Coronary artery (tissue), 2 donors: ENCODE data around the gene ACTA1.

Experiments
- DNase-seq: peaks from one replicate; pipeline ENCODE4 v3.0.0-alpha.2; 2017; ENCODE audit warnings: low spot score
- H3K27ac ChIP-seq, 2 donors: fragments of 200-600 bp; sonication (generic); one replicate each; pipeline ENCODE4 v1.5.1; 2016 to 2019
- H3K4me3 ChIP-seq: fragments of 200-600 bp; sonication (generic); 2 replicates; pipeline ENCODE4 v1.5.1; 2016; ENCODE audit warnings: mild to moderate bottlenecking, moderate library complexity
- TF ChIP-seq, protein P1 (sequence below): fragments of 200-600 bp; sonication (generic); IDR thresholded peaks from one replicate; pipeline ENCODE4 v1.5.1; 2019; ENCODE audit warnings: antibody characterized with exemption

The ACTA1 gene

DNA sequence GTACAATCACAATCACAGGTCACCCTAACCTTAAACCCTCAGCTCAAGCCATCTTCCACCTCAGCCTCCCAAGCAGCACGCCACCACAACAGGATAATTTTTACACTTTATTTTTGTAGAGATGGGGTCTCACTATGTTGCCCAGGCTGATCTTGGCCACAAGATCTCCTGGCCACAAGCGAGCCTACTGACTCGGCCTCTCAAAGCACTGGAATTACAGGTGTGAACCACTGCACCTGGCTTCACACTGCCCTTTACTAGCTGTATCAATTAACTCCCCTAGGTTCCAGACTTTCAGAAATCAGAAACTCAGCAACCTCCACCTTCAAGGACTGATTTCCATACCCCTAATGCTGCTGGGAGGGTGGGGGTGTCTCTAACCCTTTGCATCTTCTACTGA, 37.3 kb upstream of the ACTA1 start:
- no peak overlapping the region for H3K27ac ChIP-seq
- DNase-seq = no peak
- TF ChIP-seq, protein P1, sequence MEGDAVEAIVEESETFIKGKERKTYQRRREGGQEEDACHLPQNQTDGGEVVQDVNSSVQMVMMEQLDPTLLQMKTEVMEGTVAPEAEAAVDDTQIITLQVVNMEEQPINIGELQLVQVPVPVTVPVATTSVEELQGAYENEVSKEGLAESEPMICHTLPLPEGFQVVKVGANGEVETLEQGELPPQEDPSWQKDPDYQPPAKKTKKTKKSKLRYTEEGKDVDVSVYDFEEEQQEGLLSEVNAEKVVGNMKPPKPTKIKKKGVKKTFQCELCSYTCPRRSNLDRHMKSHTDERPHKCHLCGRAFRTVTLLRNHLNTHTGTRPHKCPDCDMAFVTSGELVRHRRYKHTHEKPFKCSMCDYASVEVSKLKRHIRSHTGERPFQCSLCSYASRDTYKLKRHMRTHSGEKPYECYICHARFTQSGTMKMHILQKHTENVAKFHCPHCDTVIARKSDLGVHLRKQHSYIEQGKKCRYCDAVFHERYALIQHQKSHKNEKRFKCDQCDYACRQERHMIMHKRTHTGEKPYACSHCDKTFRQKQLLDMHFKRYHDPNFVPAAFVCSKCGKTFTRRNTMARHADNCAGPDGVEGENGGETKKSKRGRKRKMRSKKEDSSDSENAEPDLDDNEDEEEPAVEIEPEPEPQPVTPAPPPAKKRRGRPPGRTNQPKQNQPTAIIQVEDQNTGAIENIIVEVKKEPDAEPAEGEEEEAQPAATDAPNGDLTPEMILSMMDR = no peak
- no peak overlapping the region for H3K4me3 ChIP-seq

DNA sequence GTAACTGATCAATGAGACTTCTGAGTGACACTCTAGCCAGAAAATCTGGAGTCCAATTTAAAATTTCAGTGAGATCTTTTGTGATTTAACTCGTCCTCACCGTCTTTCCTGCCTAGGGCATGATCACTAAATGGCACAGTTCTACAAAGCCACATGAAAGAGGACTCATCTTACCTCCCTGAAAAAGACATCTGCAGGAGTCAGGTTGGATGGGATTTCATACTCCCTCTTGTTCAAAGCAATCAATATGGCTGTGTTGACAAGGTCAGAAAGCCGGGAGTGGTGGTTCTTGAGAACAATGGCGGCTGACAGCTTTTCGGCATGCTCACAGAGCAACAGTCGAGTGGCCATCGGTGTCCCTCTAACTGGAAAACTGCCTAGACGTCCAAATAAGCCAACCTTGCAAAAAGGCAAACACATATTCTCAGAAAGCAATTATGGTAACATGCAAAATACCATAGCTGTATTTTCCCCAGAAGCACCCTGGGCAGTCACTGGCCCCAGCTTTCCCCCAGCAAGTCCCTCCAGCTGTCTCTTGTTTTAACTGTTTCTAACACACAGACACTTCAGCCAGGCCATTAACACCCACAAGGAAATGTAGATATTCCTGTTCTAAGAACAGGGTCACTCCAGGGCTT, 36.6 kb upstream of the ACTA1 start:
- DNase-seq = no peak
- no peak overlapping the region for H3K27ac ChIP-seq
- no peak overlapping the region for H3K4me3 ChIP-seq
- TF ChIP-seq, protein P1 = no peak

DNA sequence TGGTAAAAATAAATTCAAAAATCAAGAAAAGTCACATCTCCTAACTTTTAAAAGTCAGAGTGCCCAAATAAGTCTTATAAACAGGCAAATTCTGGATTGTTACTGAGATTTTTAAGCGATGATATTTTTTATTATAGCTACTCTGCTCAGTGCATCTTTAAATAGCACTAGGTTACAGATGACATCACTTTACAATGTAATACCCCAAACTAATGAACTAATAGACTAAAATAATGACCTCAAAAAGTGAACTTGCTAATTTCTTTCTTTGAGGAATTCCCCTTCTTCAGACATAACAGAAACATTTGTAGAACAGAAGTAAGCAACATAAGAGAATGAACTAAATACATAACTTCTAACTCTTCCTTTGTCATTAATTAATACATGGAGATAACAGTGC, 33.0 kb upstream of the ACTA1 start:
- H3K4me3 ChIP-seq = no peak overlapping the region
- no peak for DNase-seq
- H3K27ac ChIP-seq = no peak overlapping the region
- TF ChIP-seq, protein P1 = no peak

DNA sequence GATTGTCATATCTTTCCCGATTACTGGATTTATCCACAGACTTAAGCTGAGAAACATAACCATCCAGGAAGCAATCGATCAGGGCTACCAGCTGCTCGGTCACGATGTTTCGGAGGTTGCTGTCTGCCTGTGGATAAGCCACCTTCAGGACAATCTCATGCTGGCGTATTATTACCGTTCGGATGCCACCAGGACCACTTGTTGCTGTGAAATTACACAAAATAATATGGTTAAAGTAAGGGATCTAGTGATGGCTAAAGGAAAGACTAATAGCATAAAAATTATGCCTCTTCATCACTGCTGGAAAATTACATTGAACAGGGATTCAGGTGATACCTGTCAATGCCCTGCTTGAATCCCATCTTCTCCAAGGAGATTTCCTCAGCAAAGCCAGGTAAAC, 30.8 kb upstream of the ACTA1 start:
- no peak for DNase-seq
- Histone ChIP-seq H3K27ac (no peak overlapping the region), H3K4me3 (no peak overlapping the region)
- TF ChIP-seq, protein P1 = no peak

DNA sequence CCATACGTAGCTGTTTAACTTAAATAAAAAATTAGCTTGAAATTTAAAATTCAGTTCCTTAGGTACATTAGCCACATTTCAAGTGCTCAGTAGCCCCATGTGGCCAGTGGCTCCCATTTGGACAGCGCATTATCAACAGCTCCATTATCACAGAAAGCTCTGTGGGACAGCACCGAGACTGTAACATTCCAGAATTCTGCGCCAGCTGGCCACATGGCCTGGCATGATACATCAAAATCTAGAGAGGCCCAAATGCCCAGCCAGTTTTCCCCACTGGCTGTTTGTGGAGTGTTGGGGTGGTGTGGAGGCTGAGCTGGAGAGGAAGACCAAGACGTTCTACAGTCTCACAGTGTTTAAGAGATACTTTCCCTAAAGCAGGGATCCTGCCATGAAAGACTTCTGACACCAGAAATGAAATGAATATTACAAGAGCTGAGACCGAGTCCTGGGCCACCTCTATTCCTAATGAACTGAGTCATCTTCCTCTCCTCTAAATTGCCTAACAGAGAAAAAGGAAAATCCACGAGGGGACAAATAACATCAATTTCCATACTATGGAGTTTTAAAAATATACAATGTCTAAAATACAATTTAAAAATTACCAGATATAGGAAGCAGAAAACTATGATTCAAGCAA, 27.3 kb upstream of the ACTA1 start:
- DNase-seq = no peak
- Histone ChIP-seq H3K27ac (no peak overlapping the region), H3K4me3 (no peak overlapping the region)
- TF ChIP-seq, protein P1 = no peak

DNA sequence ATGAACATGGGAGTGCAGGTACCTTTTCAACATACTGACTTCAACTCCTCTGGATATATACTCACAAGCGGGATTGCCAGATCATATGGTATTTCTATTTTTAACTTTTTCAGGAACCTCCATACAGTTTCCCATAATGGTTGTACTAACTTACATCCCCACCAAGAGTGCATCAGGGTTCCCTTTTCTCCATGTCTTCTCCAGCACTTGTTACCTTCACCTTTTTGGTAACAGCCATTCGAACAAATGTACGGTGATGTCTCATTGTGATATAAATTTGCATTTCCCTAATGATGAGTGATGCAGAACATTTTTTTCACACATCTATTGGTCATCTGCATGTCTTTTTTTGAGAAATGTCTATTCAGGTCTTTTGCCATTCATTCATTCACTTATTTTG, 25.9 kb upstream of the ACTA1 start:
- no peak overlapping the region for H3K27ac ChIP-seq
- no peak overlapping the region for H3K4me3 ChIP-seq
- TF ChIP-seq, protein P1 = no peak
- DNase-seq = no peak

DNA sequence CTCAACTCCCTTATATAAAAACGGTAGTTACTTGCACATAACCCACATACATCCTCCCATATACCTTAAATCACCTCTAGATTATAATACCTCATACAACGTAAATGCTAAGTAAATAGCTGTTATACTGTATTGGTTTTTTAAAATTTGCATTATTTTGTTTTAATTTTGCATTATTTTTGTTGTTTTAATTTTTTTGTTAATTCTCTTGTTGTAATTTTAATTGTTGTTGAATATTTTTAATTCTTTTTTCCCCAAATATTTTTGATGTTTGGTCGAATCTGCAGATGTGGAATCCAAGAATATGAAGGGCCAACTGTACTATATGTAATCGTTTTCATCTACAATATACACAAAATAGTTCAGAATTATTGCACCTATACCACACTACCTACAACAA, 23.5 kb upstream of the ACTA1 start:
- no peak overlapping the region for H3K27ac ChIP-seq
- TF ChIP-seq, protein P1 = no peak
- no peak overlapping the region for H3K4me3 ChIP-seq
- no peak for DNase-seq
